GM18907 (cell line): Measurements from ENCODE around the gene RNASEH2B.

ENCODE experiments used
- ATAC-seq: cut with Tn5 transposase; IDR thresholded peaks from one replicate; pipeline ENCODE4 v1.9.1; 2021; ENCODE audit warnings: mild to moderate bottlenecking, moderate library complexity; ENCODE audit not compliant: unreplicated experiment

The RNASEH2B gene

GRCh38 chr13:50991579-50992521 is 82.3 kb downstream of the RNASEH2B start:
- peak; percentile 91 for ATAC-seq

DNA sequence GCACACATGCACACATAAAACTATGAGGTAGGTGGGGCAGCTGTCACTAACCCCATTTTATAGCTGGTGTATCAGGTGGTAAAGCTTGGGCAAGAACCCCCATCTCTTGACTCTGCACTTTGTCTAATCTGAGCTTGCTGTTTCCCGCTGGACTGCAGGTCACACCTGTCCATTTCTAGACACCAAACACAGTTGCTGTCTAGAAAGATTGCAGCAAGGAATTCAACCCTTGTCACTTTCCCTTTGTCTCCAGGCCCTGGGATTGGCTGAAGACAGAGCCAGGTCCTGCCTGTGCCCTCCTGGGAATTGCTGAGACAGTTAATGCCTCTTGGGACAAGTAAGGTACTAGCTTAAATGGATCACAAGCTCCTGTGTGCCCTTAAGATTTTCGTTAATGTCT is 83.8 kb downstream of the RNASEH2B start:
- ATAC-seq = no peak

DNA sequence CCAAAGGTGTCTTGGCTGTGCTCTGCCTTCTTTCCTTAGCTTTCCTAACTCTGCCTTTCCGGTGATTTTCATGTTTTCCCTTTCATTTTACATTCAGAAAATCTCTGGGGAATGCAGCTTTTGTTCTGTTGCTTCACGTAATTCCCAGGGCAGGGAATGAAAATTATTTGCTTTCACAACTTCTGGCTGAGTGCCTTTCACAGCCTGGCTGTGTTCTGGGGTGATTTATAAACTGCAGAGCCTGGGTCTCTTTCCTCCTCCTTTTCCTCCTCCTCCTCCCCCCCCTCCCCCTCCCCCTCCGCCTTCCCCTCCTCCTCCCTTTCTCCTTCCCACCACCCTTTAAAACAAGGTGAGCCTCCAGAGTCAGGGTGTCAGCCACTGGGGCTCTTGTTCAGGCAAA is 84.3 kb downstream of the RNASEH2B start:
- no peak for ATAC-seq

DNA sequence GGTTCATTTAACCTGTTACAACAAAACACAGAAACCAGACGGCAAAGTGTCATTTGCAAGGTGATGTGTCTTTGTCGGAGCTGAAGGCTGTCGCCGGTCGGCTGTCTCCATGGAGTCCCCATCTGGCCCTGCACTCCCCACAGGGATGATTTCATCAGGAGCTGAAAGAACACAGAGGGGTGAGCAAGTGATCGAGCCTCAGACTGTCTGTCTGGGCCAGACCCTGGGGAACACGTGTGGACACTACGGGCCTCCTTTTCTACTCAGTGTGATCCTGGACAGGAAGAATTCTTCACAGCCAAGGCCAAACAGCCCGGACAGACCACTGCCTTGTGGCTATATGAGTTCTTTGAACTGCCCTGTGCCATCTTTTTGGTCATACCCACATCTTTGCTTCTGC is 85.1 kb downstream of the RNASEH2B start:
- ATAC-seq = no peak

- ATAC-seq = no peak
Observed at GRCh38 chr13:50995854-50996253, 86.3 kb downstream of the RNASEH2B start.

GRCh38 chr13:50998326-50998725 is 88.7 kb downstream of the RNASEH2B start:
- ATAC-seq = no peak

GRCh38 chr13:50999641-51000040 is 90.0 kb downstream of the RNASEH2B start:
- ATAC-seq = no peak

DNA sequence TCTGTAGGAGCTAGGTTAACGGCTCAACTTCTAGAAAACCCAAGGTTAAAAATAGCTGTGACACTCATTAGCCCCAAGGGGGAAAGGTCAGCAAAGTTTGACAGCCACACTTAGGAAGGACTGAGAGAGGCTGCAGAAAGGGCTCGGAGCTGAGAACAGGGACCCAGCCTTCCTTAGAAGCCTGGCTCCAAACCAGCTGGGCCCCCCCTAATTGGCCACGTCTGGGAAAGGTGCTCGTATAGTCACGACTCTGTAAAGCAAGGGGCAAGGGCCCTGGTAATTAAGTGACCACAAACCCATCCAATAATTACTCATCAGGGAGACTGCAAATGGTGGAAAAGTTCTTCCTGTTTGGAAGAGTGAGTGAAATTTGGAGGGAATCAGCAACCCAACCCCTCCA is 90.5 kb downstream of the RNASEH2B start:
- ATAC-seq = no peak

- ATAC-seq = no peak
Observed at GRCh38 chr13:51000571-51001260, 91.1 kb downstream of the RNASEH2B start.

GRCh38 chr13:51001335-51001734 is 91.7 kb downstream of the RNASEH2B start:
- no peak for ATAC-seq

- no peak for ATAC-seq
Observed at GRCh38 chr13:51002736-51003135, 93.1 kb downstream of the RNASEH2B start.

DNA sequence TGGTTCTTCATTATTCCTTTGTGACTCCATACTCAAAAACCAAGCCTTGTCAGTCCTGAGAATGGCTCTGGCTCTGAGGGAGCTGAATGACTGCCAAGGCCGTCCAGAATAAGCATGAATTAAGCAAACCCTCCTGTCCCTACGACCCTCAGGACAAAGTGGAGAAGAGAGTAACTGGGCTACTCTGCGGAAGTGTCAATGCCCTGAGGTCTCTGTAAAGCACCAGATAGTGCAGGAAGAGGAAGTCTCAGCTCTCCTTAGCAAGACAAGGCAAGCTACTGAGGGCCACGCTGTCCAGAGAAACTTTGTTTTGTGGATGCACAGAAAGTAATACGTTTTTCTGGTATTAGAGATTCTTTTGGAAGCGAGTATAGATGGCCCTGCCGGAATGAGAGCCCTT is 94.1 kb downstream of the RNASEH2B start:
- ATAC-seq = no peak

DNA sequence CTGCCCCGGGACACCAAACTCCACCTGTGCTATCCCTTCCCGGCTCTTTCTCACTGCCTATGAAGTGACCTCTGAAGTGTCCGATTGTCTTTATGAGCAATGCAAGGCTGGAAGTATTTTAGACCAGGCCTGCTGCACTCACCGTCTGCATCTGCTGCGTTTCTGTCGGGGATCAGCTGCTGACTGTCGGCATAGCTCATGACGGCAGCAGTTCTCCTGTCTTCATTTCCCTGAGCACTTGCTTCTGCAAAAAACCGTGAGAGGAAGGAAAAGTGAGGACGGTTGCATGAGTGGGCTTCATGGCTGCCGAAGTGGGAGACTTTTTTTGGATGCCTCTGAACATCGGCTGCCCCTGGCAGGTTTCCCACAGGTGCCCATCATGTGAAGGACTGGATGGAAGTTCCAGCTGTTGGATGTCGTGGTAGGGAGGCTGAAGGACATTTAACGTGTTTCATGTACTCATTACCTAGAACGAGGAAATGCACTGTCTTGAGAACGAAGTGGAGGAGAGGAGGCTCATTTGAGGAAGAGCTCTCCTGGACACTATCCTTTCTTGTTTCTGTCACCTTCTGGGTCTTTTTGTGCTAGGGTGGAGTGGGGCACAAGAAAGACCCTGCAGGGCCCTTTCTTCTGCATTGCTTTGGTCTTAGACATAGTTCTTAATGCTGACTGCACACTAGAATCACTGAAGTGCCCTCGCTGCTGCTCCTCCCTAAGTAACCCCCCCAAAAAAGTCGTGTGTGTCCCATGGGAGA is 94.7 kb downstream of the RNASEH2B start:
- no peak for ATAC-seq

DNA sequence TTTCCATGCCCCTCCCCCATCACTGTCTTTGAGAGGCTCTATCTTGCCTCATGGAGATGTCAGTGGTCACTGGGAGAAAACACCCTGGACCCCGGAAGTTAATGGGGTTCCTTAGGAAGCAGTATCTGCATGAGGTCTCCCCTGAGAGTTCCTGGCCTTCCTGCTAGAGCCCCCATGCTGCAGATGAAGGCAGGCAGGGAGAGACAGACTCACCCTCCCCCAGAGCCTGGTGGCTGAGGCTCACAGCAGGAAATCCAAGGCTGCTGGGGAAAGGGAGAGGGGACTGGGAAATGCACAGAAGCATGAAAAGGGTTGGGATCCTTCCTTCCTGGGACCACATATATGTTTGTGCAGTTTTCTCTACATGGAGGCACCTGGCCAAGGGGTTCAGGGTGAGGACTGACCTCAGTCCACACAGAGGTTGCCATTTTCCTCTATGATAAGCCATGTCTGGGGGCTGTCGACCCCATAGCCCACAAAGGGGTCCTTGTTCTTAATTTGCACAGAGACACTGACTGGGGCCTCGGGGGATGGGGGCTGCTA is 95.4 kb downstream of the RNASEH2B start:
- no peak for ATAC-seq

- ATAC-seq = no peak
Observed at GRCh38 chr13:51005566-51005965, 96.0 kb downstream of the RNASEH2B start.
